ENCODE measurements around the gene MMP28.

MMP28 gene

DNA sequence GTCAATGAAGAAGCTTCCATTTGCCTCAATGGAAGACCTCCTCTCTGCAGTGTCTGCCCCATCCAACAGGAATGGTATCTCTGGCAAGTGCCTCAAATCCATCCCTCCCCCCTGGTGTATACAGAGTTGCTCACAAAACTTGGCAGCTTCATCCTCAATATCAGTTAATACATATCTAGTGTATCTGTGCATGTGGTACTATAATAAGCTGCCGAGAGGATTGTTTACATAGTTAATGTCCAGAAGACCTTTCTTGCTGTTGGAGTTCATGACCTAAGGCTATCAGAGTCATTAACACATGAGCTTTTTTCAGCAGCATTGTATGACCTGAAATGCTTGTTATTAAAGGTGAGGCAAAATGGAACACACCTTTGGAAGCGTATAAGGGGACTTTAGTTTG, 78.0 kb downstream of the MMP28 start:
- DNase-seq, result no peak

DNA sequence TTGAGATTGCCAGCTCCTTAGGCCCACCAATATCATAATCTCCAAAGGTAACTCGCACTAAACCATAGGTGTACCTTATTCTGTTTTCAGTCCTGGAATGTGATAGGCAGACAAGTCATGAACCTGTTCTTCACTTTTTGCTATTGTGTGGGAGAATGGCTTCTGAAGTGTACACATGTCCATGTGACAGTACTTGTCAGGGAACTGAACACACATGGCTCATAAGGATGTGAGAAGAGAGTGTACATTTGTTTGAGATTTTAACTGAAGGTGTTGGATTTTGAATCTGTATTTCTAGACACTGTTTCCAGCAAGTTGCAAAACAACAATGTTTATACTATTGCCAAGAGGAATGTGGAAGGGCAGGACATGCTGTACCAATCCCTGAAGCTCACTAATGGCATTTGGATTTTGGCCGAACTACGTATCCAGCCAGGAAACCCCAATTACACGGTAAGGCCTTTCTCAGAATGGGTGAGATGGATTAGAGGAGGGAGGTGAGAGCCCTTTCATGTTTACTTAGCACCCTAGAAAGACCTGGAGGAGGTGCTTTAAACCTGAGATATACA, 78.5 kb downstream of the MMP28 start:
- no peak for DNase-seq

DNA sequence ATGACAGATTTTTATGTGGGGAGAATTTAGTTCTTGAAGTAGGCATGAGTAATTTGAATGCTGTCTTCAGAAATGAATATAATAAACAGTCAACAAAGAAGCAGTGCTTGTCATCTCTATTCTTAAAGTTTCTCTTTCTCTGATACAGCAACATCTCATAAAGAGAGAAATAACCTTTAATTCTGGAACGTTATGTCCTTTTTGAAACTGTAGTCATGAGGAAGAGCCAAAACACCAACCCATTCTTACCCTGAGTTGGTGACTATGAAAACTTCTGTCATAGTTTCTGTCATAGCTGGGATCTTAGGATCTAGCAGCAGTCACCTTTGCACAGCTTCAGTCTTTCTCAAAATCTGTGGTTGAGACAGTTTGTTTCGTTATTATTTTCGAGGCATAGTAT, 79.3 kb downstream of the MMP28 start:
- no peak for DNase-seq
